ENCODE data around the gene CHRND.

DNA sequence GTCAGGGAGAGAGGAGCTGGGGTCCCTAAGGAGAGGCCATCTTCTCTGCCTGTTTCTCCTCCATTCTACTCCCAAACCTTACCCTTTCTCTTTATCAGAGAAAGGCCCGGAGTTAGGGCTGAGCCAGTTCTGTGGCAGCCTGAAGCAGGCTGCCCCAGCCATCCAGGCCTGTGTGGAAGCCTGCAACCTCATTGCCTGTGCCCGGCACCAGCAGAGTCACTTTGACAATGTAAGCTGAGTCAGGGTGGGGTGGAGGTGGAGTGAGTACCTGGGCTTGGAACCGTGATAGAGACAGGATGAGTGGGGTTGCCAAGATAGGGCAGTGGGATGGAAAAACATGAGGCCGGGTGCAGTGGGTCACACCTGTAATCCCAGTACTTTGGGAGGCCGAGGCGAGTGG is 18.7 kb downstream of the CHRND start:
- TF ChIP-seq MXI1 (conservative IDR thresholded peaks at IDR 0.05; ENCODE audit: poor library complexity, severe bottlenecking) (no peak), EP300 (conservative IDR thresholded peaks at IDR 0.05; ENCODE audit: poor library complexity, severe bottlenecking) (no peak), RAD21 (conservative IDR thresholded peaks at IDR 0.05) (no peak), EZH2 (IDR thresholded peaks at IDR 0.05; ENCODE audit: borderline replicate concordance, insufficient read depth, low read length, poor library complexity, severe bottlenecking) (no peak), SMC3 (conservative IDR thresholded peaks at IDR 0.05; ENCODE audit: poor library complexity) (no peak)
- TF ChIP-seq, protein P1, sequence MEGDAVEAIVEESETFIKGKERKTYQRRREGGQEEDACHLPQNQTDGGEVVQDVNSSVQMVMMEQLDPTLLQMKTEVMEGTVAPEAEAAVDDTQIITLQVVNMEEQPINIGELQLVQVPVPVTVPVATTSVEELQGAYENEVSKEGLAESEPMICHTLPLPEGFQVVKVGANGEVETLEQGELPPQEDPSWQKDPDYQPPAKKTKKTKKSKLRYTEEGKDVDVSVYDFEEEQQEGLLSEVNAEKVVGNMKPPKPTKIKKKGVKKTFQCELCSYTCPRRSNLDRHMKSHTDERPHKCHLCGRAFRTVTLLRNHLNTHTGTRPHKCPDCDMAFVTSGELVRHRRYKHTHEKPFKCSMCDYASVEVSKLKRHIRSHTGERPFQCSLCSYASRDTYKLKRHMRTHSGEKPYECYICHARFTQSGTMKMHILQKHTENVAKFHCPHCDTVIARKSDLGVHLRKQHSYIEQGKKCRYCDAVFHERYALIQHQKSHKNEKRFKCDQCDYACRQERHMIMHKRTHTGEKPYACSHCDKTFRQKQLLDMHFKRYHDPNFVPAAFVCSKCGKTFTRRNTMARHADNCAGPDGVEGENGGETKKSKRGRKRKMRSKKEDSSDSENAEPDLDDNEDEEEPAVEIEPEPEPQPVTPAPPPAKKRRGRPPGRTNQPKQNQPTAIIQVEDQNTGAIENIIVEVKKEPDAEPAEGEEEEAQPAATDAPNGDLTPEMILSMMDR (IDR thresholded peaks at IDR 0.05; ENCODE audit: poor library complexity, severe bottlenecking) = no peak
- TF ChIP-seq, protein P2, sequence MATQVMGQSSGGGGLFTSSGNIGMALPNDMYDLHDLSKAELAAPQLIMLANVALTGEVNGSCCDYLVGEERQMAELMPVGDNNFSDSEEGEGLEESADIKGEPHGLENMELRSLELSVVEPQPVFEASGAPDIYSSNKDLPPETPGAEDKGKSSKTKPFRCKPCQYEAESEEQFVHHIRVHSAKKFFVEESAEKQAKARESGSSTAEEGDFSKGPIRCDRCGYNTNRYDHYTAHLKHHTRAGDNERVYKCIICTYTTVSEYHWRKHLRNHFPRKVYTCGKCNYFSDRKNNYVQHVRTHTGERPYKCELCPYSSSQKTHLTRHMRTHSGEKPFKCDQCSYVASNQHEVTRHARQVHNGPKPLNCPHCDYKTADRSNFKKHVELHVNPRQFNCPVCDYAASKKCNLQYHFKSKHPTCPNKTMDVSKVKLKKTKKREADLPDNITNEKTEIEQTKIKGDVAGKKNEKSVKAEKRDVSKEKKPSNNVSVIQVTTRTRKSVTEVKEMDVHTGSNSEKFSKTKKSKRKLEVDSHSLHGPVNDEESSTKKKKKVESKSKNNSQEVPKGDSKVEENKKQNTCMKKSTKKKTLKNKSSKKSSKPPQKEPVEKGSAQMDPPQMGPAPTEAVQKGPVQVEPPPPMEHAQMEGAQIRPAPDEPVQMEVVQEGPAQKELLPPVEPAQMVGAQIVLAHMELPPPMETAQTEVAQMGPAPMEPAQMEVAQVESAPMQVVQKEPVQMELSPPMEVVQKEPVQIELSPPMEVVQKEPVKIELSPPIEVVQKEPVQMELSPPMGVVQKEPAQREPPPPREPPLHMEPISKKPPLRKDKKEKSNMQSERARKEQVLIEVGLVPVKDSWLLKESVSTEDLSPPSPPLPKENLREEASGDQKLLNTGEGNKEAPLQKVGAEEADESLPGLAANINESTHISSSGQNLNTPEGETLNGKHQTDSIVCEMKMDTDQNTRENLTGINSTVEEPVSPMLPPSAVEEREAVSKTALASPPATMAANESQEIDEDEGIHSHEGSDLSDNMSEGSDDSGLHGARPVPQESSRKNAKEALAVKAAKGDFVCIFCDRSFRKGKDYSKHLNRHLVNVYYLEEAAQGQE (IDR thresholded peaks at IDR 0.05; ENCODE audit: borderline replicate concordance) = no peak

Measured in neural cell (in vitro differentiated cells).